Measurements from ENCODE around the gene PRPF6.
"Not testable (repeated sequence)": the region's sequence is repeated elsewhere in the genome, so short reads cannot be mapped to it uniquely, and the experiment has no call there.

Gene PRPF6

DNA sequence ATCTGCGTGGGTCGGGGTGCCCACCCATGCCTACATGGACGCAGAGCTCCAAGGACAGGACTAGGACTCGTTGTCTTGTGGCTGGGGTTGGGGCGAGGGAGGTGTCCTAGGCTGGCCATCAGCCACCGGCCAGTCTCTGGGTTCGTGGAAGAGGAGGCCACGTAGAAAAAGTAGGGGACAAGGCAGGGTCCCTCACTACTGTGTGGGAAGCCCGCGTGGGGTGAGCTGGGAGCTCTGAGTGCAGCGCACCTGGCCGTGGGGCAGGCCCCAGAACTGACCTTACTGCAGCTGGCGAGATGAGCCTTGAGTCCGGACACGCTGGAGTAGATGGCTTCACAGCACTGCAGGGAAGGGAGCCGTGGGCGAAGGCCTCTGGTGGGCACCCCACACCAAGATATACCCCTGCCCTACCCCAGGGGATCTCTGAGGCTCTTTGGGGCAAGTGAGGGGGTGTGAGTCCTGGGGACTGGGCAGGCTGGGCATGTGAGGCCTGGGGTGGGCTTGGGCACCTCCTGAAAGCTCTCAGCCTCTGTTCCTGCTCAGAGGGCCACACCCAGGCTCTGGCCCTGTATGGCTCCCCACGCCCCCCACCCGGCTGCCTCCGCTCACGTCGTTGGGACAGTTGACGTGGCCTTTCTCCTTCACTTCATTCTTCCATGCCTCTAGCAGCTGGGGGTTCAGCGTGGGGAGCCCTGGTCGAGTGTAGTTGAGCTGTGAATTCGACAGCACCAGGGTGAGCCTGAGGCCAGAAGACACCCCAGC lies 19.1 kb upstream of the PRPF6 start:
- DNase-seq: no peak

DNA sequence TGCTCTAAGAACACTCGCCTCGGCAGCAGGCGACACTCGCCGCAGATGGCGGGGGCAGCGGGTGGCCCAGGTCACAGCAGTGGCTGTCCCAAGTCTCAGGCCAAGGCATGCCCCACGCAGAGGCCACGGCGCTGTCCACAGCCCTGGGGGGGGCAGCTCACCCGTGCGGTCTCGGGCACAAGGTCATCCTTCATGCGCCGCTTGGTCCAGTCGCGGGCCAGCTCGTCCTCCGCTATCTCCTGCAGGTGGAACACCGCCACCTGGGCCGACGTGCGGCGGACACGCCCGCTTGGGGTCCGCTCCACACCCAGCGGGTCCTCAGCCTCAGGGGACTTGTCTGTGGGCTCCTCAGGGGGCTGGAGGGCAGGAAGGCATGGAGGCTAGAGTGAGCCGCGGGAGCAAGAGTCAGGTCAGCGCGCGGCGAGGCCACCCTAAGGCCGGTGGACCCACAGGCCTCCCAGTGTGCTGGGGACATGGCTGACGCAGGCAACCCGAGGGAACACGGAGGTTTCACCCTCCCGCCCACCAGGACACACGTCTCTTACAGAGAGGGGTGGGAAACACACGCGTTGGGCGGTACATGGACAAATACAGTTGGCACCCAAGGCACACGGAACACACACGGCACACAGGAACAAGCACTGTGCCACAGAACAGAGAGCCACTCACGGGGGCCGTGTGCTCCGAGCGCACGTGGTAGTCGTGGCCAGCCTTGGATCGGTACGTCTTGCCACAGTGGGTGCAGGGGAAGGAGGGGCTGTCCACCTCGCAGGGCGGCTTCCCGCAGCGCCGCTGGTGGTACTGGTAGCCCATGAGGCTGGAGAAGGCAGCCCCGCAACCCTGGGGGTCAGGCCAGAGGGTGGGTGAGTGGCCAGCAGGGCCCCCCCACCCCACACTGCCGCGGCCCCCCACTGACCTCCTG lies 18.2 kb upstream of the PRPF6 start:
- no peak for DNase-seq

DNA sequence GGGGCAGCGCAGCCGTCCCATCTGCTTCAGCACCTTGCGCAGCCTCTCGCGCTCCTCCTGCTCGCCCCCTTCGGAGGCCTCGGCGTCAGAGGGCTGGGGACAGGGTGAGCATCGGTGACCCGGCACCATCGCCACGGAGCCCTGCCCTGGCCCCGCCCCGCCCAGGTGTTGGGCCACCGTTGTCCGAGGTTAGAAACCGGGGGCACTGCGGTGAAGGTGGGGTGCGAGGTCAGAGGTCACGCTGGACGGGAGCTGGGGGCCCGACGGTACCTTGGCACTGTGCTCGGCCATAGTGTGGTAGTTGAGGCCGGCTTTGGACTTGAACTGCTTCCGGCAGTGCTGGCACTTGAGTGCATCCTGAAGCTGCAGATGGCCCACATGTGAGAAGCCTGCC lies 17.6 kb upstream of the PRPF6 start:
- no peak for DNase-seq

DNA sequence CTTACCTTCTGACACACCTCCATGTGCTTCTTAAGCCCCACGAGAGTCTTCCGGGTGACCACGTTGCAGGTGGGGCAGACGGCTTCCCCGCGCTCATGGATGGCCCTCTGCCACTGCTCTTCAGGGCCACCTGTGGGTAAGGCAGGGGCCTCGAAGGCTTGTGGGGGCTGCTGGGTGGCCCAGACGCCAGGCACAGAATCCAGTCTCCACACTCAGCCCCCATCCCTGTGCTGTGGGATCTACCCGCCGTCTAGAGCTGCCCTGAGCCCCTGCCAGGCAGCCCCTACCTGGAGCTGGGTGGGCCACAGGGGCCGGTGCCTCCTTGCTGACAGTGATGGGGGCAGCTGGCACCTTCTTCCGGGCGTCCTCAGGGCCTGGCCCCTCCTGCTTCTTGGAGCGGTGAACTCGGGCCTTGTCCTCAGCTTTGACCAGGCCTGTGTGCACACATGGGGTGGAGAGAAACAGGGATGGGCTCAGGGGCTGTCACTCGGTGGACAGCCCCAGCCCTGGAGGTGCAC lies 17.1 kb upstream of the PRPF6 start:
- no peak for DNase-seq

DNA sequence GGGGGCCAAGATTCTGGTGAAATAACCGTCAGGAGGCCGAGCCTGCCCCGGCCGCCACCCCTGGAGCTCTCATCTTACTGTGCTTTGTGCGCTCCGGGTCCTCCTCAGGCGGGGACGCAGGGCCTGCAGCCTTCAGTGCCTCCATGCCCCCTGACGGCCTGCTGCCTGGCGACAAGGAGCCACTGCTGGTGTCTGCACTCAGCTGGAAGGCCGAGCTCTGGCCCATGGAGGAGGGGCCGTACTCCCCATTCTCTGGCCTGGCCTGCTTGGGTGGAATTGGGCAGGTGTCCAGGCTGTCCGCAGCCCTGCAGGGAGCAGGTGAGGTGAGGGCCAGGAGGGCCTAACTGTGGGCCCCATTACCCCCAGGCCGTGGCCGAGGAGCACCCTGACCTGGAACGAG lies 16.5 kb upstream of the PRPF6 start:
- no peak for DNase-seq

DNA sequence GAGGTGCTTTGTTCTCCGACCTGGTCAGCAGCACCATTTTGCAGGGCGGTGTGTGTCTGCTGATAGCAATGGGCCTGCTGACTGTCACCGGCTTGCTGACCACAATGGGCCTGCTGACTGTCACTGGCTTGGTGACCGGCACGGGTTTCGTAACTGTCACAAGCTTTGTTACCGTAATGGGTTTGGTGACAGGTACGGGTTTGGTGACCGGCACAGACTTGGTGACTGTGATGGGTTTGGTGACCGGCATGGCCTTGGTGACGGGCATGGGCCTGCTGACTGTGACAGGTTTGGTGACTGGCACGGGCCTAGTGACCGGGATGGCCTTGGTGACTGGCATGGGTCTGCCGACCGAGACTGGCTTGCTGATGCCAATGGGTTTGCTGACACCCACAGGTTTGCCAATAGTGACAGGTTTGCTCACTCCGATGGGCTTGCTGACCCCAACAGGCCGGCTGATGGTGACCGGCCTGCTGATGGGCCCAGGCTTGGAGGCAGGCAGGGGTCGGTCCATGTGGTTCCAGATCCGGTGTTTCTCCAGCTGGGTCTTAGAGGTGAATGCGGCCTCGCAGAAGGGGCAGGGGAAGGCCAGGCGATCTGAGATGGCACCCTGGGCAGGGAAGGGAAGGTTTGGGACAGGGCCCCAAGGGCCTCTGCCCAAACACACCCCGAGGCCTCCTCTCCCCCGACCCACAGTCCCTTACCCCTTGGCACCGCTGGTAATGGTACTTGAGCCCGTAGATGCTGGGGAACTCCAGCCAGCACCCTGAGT lies 14.6 kb upstream of the PRPF6 start:
- no peak for DNase-seq

DNA sequence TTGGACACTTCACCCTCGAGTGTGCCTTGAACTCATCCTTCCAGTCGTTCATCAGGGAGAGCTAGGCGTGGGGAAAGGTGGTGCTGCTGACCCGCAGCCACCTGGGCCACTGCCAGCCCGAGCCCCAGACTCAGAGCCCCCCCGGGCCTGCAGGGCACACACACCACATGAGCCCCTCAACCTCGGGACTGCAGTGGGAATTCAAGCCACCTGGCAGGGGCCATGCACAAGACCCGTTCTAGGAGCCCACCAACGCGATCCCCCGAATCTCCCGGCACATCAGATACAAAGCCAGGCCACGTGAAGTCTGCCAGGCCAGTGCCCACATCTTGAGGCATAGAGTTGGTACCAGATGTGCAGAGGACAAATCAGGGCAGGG lies 14.0 kb upstream of the PRPF6 start:
- DNase-seq: no peak

DNA sequence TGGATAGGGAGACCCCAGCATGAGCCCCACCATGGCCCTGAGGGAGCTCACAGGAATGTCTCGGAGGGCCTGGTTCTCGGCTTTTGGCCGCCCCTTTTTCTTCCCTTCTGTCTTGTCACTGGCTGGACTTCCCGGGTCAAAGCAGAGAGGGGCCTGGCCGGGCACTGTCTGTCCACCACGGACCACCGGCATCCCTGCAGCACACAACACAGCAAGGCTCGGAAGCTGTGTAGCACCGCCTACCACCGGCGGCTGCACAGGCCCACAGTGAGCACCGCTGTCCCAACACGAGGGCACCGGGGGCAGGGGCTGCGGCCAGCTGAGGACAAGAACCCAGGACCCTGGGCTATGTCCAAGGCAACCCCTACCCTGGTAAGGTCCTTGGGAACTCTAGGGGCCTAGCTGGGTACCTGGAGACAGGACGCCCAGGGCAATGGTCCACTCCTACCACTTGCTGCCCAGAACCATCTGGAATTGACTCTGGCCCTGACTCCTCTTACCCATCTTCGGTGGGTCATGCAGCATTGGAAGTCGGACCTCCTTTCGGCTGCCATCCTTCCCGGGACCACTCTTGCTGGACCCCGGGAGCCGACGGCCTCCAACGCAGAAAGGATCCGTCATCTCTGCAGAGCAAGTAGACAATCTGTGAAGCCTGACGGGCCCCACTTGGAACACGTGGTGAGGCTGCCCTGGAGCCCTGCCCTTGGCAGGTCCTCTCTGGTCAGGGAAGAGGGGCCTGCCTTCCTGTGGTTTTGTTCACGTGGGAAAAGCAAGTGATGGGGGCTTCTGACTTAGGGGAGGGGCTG lies 13.4 kb upstream of the PRPF6 start:
- no peak for DNase-seq

DNA sequence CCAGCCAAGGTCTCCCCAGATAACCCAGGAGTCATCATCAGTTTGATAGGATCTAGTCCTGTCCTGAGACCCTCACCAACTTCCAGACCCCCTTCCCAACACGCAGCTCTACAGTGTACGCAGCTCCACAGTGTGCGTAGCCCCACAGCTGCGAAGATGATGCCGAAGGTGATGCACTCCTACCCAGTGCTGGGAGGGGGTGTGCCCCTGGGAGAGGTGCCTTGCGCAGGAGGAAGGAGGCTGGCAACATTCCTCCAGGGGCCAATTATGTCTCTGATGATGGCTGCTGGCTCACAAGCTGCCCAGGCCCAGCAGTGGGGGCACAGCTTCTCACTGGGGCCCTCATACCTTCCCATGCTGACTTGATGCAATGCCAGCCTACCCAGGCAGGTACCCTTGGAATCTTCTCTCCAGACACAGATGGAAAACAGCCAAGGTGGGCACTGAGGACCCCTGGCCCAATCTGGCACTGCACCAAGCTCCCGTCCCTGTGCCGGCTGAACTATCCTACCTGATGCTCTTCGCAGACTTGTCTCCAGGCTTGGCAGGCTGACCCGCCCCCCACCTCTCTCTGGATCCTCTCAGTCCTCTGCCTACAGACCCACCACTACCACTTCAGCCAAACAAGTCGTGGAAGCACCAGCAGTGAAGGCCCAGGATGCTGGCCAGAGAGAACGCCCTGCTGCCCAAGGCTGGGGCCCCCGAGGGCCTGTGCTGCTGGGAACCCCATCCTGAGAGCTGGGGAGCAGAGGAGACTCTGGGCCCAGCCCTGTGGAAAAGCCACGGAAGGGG lies 12.6 kb upstream of the PRPF6 start:
- DNase-seq: no peak

DNA sequence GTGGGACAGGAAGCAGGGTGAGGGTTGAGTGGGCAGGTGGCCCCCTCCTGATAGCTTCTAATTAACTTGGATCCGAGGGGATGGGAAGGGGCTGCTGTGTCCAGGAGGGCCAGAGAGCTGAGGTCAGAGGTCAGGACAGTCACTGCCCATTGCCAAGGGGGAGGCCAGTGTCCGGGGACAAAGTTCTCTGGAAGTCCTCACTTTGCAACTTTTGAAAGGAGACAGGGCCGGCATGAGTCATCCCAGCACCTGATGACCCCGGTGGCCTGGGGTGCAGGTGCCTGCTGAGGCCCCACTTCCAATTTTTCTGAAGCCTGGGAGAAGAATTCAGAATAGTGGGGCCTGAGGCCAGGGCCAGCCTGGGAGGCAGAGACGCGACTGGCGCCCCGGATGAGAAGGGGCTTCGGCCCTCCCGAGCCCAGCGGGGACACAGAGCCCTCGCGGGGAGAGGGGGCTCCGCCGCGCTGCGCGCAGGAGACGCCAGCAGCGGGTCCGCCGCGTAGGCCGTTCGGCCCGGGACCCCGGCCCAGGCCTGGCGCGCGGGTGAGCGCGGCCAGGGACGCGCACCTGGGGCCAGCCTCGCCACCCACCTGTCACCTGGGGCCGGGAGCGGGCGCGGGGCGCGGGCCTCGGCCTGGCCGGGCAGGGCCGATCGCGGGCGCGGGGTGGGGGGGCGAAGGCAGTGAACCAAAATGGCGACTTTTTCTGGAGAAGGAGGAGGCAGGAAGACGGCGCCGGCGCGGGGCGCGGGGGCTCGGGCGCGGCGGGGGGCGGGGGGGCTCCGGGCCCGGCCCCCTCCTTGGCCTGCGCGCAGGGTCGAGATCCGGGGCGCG lies 11.8 kb upstream of the PRPF6 start:
- no peak for DNase-seq

DNA sequence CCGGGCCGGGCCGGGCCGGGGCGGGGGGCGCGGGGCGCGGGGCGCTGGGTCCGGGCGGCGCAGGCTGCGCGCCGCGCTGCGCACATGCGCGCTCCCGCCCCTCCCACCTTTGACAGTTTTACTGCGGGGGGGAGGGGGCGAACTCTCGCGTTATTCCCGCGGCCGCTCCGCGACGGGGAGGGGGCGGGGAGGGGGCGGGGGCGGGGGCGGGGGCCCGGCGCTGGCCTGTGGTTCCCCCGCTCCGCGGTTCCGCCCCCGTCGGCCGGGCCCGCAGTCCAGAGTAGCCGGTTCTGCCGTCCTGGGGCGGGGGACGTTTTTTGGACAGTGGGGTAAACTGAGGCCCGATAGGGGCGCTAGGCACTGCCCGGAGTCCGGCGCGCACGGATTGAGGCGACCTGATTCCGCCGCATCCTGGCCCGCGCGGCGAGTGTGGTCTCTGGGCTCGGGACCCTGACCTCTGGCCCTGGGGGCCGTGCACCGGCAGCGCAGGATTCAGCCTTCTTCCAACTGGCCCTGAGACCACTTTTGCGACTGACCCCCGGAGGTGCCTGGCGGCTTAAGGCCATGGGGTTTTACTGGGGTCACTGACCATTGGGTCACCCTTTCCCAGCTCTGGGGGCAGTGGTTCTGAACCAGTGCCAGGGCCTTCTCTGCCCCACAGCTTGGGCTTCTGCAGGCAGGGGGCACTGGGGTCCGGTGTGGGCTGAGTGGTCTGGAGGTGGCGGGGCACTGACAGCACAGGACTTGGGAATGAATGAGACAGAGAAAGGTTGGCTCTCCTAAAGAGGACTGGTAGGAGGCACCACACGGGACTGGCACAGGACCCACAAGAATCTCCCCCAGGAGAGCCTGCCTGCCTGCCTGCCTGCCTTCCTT lies 10.9 kb upstream of the PRPF6 start, which contains the start of gene ZNF512B:
Gene ZNF512B (minus strand): TSS at position 93 of the 876 bp plus-strand sequence. CDS start 1,980 bp downstream, outside the sequence.
- DNase-seq: no peak

DNA sequence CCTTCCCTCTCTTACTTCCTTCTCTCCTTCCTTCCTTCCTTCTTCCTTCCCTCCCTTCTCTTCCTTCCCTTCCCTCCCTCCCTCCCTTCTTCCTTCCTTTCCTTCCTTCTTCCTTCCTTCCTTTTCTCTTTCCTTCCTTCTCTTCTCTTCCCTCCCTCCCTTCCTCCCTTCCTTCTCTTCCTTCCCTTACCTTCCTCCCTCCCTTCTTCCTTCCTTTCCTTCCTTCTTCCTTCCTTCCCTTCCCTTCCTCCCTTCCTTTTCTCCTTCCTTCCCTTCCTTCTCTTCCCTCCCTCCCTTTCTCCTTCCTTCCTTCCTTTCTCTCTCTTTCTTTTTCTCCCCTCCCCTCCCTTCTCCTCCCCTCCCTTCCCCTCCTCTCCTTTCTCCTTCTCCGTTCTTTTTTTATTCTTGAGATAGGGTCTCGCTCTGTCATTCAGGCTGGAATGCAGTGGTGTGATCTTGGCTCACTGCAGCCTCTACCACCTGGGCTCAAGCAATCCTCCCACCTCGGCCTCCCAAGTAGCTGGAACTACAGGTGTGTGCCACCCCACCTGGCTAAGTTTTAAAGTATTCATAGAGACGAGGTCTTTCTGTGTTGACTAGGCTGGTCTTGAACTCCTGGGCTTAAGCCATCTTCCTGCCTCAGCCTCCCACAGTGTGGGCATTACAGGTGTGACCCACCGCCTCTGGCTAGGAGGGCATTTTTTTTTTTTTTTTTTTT lies 10.1 kb upstream of the PRPF6 start:
- no peak for DNase-seq

DNA sequence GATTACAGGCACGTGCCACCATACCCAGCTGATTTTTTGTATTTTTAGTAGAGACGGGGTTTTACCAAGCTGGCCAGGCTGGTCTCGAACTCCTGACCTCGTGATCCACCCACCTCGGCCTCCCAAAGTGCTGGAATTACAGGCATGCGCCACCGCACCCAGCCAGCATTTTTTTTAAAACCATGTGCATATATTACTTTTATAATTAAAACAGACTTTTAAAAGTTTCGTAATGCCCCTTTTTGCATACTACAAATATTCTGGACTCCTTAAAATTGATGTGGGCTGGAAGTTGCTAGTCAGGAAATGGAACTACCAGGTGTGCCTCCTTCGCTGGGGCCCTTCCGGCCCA lies 9.0 kb upstream of the PRPF6 start:
- not testable (repeated sequence) for DNase-seq

DNA sequence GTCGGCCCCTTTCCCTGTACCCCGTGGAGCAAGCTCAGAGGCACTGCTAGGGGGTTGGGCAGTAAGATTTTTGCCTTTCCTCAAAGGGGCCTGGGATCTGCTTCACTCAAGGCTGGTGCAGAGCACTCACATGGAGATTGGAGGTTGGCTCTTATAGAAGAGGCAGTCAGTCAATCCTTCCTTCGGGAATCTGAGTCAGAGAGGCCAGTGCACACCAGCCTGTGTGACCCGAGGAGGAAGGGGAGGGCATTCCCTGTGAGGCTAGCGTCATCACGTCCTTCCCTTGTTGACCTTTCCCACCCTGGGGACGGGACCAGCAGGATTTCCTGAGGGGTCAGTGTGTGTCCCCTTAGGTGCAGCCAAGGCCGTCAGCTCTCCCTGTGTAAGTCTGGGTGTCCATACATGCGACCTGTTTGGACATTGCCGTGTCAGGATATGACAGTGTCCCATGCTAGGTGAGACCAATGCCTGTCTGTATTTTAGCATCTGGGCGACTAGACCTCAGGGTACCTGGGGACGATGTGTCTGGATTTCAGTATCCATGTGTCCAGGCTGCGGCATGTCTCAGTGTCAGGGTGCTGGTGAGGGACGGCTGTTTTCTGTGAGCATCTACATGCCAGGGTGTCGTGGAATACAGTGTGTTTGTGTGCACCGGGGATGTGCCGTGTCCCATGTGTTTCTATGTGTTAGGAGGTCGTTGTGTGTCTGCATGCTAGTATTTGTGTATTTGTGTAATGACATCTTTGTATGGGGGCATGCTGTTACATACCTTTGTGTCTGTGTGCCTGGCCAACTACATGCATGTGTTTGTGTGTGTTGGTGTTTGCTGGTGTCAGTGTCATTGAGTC lies 8.4 kb upstream of the PRPF6 start:
- DNase-seq: no peak

DNA sequence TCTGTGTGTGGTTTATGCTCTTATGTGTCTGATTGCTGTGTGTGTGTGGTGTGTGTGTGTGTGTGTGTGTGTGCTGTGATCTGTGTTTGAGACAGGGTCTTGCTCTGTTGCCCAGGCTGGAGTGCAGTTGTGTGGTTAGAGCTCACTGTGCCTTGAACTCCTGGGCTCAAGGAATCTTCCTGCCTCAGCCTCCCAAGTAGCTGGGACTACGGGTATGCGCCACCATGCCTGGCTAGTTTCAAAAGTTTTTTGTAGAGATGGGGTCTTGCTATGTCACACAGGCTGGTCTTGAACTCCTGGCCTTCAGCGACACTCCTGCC lies 7.8 kb upstream of the PRPF6 start:
- no peak for DNase-seq

DNA sequence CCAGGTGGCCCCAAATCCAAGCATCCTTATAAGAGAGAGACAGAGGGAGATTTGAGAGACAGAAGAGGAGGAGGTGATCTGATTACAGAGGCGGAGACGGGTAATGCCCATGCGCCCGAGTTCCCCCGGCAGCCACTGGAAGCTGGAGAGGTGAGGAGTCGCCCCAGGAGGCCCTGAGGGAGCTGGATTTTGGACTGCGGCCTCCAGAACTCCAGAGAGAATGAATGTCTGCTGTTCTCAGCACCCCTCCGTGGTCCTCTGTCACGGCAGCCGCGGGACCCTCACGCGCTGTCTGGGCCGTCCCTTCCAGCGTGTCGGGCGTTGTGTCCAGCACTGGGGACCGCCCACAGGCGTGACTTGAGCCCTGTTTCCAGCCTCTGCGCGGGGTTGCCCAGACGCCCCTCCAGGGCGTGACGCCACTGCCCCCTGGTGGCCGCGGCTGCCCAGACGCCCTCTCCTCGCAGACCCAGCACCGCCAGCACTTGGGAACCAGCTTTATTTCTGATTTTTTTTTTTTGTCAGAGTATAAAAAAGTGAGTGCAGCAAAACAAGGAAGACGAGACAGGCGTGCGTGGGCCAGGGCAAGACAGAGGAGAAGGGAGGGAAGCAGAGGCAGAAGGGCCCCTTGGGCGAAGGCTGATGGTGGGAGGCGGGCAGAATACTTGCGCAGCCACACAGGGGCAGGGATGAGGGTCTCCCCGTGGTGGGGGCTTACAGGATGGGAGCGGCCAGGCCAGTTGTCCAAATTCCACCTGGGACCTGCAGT lies 7.1 kb upstream of the PRPF6 start:
- peak; percentile 87 for DNase-seq

All from inflammatory macrophage treated with lipopolysaccharide for 4 hours (primary cell).